ENCODE results near the gene TNC.
A peak's percentile ranks its signal among the peaks of the same experiment; 100 is the strongest.

The TNC gene

DNA sequence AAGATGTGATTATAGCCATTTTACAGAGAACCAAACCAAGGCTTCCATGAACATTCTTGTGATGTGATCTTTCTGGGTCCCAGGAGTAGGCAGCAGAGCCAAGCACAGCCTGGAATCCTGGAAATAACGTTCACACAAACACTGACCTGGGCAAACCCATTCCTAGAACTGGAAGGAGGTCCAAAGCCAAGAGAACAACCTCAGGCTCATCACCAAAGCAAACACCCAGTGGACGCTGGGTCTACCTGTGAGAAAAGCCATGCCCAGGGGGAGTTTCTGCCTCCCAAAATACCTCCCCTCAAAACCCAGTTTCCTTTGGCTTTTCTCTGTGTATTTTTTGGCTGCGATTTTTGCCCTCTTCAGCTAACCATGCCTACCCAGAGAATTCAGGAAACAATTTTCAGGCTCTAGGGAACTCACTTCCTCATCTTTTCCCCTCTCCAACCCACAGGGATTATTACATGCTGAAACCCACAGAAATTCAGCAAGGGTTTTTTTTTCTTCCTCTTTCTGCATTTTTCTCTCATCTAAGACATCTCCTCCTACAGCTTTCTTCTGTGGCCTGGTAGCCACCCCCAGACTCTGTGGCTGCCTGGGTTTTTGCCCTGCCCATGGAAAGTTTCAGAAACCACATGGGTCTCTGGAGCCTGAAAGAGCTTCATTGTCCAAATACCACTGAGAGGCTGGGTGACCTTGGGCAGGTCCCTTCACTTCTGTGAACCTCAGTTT lies 75.0 kb downstream of the TNC start:
- DNase-seq: no peak

DNA sequence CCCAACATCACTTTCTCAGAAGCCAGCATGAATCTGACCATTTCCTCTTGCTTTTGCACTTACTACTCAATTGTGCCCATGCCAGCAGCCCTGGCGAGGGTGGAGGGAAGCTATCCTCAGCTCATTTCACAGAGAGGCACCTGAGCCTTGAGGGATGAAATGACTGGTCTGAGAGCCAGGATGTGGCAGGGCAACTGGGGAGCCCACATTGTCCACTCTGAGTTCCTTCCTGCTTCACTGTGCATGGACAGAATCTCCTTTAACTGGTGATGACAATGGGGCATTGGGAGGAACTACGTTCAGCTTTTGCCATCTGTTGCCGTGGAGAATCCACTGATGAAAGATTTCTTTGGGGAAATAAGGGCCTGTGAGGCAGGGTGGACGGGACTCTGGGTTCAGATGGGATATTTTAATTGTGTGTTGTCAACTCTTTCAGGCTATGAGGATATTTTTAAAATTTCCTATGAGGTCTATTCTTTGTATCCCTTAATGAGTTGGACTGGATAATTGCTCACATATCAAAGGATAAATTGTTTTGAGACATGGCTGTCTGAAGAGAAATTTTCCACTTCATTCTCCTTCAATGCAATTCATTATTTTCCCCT lies 78.3 kb downstream of the TNC start:
- no peak for DNase-seq

DNA sequence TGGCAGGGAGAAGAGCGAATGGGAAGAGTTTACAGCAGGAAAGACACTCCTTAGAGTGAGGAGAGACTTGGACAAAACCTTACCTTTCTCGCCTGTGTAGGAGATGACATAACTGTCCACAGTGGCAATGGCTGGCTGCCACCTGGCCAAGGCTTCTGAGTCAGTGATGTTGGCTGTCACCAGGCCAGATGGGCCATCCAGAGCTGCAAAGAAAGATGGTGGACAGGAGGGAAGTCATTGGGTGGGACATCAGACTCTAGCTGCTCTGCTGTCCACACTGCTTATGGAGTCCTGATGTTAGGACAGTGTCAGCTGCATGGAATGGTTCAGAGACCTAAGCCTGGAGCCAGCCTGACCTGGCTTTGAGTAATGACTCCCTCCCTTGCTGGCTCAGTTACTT lies 79.8 kb downstream of the TNC start:
- no peak for DNase-seq

GRCh38 chr9:115036691-115037090 lies 81.3 kb downstream of the TNC start:
- no peak for DNase-seq

- DNase-seq: no peak
Measured at GRCh38 chr9:115035841-115036612, 81.9 kb downstream of the TNC start.

DNA sequence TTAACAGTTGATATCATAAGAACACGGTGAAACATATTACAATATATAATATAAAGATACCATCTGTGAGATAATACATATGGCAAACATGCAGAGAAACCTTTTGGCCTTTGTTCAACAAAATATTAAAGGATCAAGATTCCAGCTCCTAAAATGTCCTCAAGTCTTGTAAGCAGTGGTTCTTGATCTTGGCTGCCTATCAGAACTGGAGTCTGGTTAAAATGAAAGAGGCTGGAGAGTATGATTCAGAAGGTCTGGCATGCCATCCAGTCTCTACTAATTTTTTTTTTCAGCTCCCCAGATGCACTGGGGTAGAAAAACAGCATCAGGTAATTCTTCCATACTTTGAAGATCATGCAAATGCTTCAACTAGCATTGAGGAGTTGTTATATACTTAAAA lies 83.2 kb downstream of the TNC start:
- peak in 1 of 2 experiments; percentile 4 for DNase-seq

GRCh38 chr9:115033800-115034199 lies 84.2 kb downstream of the TNC start:
- no peak for DNase-seq

- DNase-seq: no peak
Measured at GRCh38 chr9:115032296-115032695, 85.7 kb downstream of the TNC start.

- no peak for DNase-seq
Measured at GRCh38 chr9:115030006-115030405, 88.0 kb downstream of the TNC start.

GRCh38 chr9:115025721-115026120 lies 92.2 kb downstream of the TNC start:
- no peak for DNase-seq

- no peak for DNase-seq
Measured at GRCh38 chr9:115024925-115025535, 92.9 kb downstream of the TNC start.

DNA sequence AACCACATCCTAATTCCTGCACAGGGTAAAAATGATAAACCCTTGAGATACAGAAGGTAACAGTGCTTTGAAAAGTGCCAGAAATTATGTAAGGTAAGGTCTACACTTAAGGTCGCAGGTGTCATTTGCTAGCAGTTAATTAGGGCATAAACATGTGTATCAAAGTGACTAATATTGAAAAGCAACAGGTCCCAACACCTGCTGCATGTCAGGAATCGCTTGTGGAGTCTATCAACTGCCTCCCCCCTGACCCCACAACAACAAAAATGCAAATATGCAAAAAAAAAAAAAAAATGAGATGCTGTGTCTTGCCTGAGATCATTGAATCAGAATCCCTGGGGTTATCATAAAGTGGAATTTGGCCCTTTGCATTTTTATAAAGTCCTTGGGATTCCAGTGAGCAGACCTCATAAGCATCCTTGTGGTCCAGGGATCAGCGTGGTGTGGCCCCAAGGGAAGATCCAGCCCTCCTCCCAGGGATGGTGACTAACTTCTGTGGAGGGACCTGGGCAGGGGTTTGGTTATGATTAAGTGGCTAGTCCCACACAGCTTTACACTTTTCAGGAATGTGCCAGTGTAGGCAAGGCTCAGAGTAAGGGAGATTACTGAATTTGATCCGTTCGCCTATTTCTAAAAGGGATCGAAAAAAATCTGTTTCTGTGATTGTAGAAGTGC lies 95.1 kb downstream of the TNC start:
- DNase-seq: no peak

DNA sequence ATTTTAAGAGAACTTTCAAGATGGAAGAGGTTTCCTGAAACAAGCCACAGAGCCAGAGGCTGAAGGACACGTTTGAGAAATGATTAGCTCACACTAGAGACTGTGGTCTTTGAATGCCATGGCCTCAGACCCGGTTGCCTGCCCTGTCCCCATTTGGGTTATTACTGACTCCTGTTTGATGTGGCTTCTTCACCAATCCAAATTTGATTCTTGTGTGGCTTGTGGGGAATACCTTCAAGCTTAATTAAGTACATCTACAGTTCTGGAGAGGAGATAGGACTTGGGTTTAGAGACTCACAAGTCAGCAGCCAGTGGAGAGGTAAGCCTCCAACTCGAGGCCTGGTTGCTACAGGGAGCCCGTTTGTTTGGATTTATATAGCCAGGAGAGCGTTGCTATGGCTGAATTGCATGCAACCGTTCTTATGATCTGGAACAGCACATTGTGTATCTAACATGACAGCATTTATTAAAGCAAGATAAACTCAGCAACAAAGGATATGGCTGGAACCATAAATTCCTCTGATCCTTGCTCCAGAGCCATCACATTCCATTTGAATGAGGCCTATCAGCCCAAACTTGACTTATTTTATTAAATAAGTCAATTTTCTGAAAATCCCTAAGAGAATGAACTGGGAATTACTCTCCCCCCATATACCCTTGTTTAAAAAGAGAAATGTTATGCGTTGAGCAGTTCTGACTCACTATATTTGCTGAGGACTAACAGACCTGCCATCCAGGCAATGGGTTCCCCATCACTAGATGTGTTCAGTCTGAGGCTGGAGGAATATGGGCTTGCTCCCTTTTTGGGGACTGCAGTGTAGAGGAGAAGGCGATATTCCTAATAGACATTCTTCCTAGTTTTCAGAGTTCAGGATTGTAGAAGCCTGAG lies 99.2 kb downstream of the TNC start:
- no peak for DNase-seq

GRCh38 chr9:115016344-115016743 lies 101.6 kb downstream of the TNC start:
- no peak for DNase-seq

- no peak for DNase-seq
Measured at GRCh38 chr9:115015018-115015635, 102.8 kb downstream of the TNC start.

DNA sequence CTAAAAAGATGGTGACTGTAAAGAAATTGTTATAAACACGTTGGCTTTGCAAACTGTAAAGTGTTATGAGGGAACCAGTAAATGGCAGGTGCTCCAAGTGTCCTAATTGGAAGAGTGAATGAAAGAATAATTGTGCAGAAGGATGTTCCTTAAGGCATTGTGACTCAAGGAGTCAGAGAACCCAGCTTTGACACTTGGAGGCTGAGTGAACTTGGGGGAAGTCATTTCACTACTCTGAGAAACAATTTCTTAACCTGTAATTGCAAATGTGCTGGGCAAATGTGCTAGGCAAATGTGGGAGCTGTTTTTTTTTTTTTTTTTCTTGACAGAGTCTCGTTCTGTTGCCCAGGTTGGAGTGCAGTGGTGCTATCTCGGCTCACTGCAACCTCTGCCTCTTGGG lies 103.5 kb downstream of the TNC start:
- DNase-seq: no peak

GRCh38 chr9:115013998-115014397 lies 104.0 kb downstream of the TNC start:
- DNase-seq: peak in 1 of 2 experiments; percentile 56

- DNase-seq: no peak
Measured at GRCh38 chr9:115012486-115012885, 105.5 kb downstream of the TNC start.

- DNase-seq: no peak
Measured at GRCh38 chr9:115010874-115011273, 107.1 kb downstream of the TNC start.

DNA sequence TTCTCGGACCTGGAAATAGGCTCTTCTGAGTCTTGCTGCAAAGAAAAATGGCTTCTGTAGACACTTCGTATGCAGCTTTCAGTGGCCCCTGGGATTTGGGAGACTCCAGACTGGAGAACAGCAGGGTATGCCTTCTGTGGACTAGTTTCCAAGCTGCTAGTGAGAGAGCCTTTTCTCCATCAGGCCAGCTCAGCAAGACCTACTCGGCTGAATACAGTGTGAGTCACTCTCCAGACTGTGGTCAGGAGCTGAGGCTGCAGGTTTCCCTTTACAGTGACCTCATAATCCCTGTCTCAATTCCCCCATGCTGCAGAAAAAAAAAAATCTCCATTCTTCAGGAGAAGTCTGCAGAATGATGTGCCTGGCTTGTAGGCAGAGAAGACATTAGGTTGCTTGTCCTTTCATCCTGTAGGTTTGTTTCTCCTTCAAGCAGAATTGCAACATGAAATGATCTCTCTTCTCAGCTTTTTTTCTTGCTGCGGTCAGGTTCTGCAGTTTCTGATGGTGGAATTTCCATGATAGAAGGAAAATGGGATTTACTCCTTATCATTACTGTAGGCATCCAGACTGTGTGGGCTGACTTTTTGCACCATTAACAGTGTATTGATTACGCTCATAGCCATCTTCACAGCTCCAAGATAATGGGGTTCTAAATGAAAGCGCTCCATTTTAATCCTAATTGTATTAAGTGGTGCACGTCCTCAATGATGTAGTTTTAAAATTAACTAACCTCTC lies 109.3 kb downstream of the TNC start:
- DNase-seq: no peak

DNA sequence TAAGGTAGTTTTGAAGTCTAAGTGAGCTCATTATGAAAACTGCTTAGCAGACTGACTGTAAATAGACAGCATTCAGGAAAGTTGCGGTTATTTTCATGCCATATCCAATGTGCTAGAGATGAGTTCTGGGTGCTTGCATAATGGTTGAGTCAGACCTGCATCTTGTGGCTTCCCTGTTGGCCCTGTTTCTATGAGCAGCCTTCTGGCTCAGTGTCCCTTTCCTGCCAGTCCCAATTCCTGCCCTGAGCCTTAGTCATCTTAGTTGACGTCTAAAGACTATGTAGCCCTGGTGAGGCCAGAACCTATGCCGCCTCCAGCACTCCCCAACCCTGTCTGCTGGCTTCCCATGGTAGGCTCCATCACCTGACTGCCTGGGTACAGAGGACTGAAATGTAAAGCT lies 111.3 kb downstream of the TNC start:
- DNase-seq: no peak

Data from NCI-H446 (cell line).